HG03139 (cell line): ENCODE results near the gene AP1AR.
"Not testable (repeated sequence)": the region's sequence is repeated elsewhere in the genome, so short reads cannot be mapped to it uniquely, and the experiment has no call there.

Source experiments
- ATAC-seq: cut with Tn5 transposase; IDR thresholded peaks from one replicate; pipeline ENCODE4 v1.9.1; 2021; ENCODE audit not compliant: unreplicated experiment

AP1AR gene

GRCh38 chr4:112277705-112278448 is 46.3 kb downstream of the AP1AR start:
- ATAC-seq: no peak

- ATAC-seq: peak; percentile 41
These were observed 47.7 kb downstream of the AP1AR start for GRCh38 chr4:112279025-112279881.

DNA sequence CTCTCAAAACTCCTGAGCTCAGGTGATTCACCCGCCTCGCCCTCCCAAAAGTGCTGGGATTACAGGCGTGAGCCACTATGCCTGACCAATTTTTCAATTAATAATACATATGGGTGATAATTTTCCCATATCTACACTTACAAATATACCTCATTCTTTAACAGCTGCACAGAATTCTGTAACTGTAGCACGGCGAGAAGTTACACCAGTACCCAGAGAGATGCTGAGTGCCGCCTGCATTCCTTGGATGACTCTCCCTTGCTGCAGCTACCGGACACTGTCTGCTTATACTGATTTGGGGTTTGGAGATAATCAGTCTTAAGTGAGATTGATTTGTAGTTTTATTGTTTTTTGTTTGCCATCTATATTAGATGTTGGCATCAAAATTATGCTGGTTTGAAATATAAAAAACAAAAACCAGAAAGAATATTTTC is 48.3 kb downstream of the AP1AR start:
- ATAC-seq: no peak

DNA sequence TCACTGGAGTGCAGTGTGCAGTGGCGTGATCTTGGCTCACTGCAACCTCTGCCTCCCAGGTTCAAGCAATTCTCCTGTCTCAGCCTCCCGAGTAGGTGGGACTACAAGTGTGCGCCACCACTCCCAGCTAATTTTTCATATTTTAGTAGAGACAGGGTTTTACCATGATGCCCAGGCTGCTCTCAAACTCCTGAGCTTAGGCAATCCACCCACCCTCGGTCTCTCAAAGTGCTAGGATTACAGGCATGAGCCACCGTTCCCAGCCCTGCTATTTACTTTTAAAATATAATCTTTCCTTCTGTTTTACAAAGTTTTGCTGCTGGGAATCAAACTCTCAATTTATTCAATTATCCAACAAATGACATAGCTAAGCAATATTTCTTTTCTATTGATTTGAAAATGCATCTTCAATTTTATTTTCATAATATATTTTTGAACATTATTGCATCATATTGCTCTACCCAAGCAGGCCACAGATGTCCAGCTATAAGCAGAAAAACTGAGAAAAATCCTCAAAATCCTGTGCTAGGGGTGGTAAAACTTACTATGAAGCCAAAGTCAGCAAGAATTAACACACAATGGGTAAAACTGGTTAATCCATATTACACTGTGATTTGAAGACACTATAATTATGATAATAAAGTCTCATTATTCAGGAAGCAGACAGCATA is 48.9 kb downstream of the AP1AR start:
- ATAC-seq: no peak

DNA sequence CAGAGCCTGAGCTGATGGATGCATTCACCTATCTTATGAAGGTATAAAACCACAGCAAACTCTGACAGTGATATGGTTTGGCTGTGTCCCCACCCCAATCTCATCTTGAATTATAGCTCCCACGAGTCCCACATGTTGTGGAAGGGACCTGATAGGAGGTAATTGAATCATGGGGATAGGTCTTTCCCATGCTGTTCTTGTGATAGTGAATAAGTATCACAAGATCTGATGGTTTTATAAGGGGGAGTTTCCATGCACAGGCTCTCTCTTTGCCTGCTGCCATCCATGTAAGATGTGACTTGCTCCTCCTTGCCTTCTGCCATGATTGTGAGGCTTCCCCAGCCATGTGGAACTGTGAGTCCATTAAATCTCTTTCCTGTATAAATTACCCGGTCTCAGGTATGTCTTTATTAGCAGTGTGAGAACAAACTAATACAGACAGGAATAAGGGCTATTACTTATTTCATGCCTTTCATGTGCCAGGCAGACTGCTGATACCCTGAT is 50.4 kb downstream of the AP1AR start:
- ATAC-seq: not testable (repeated sequence)

GRCh38 chr4:112282860-112283667 is 51.5 kb downstream of the AP1AR start:
- no peak for ATAC-seq

- ATAC-seq: no peak
These were observed 52.6 kb downstream of the AP1AR start for GRCh38 chr4:112284166-112284565.

DNA sequence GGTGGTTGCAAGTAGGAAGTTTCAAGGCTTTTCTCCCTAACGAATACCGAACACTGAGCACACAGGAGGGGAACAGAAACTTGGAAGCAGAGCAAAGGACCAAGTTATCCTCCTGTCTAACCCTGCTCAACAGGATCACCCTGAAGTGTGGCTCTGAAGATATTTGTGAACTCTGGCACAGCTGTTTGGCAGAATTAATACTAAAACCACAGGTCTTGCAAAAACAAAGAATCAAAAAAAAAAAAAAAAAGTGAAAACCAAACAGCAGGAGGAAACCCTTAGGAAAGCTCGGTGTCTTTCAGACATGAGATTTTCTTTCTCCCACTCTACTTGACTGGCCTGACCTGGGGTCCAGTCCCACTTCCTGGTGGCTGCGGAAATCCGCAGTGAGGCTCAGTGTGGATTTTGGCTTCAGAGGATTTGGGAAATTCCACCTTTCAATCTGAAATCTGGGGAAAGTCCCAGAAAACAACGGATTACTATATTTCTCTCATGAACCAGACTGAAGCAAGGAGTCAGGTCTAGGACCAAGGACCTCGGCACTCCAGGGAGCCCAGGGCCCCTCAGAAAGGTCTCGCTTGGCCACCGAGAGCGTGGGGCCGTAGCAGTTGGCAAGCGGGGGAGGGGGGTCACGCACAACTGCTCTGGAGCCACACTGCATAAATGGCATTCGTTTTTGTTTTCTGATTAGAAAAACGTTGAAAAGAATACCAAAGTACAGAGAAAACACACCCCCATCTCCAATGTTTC is 53.2 kb downstream of the AP1AR start:
- ATAC-seq: no peak

- ATAC-seq: peak; percentile 33
These were observed 55.8 kb downstream of the AP1AR start for GRCh38 chr4:112287258-112287989.

- peak; percentile 22 for ATAC-seq
These were observed 56.9 kb downstream of the AP1AR start for GRCh38 chr4:112288455-112288854.

DNA sequence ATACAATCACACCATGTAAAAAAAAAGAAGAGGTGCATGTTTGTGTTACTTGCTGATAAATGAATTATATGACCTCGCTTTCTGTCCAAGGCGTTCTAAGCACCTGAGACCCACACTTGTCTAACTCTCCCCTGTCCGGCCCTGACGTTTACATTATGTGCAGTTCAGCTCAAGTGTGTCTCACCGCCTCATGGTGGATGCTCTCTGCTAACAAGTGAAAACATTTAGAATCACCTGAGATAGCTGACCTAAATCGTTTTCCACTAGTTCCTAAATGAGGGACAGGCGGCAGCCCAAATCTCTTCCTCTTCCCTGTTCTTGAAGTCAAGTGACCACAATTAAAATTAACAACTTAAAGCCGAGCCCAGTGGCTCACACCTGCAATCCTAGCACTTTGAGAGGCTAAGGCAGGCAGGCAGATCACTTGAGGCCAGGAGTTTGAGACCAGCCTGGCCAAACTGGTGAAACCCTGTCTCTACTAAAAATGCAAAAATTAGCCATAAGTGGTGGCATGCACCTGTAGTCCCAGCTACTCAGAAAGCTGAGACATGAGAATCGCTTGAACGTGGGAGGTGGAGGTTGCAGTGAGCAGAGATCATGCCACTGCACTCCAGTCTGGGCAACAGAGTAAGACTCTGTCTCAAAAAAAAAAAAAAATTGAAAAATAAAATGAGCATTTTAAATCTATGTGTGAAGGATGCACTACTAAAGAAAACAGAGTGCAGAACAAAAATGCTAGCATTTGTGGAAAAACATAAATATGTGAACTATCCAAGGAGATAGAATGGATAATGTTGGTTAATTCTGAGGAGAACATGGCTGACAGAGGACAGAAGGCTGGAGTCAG is 58.0 kb downstream of the AP1AR start:
- ATAC-seq: no peak

DNA sequence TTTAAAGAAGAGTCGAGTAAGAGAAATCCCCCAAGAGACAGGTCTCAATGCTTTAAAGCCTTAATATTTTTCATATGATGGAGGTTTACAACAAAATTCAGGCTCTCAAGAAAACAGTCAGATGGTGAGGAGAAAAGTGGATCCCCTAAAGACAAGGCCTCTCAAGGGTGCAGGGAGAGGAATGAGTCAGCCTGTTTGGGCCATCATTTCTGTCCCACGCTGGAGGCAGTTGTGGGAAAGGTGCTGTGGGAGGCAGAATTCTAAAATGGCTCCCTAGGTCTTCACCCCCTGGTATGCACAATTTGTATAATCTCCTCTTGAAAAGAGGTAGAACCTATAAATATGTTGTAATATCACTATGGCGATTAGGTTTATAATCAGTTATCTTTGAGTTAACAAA is 58.8 kb downstream of the AP1AR start:
- no peak for ATAC-seq

GRCh38 chr4:112296949-112297880 is 65.6 kb downstream of the AP1AR start, which contains the start of gene ALPK1:
Gene ALPK1 (plus strand): TSS chr4:112297369.
- peak; percentile 78 for ATAC-seq

DNA sequence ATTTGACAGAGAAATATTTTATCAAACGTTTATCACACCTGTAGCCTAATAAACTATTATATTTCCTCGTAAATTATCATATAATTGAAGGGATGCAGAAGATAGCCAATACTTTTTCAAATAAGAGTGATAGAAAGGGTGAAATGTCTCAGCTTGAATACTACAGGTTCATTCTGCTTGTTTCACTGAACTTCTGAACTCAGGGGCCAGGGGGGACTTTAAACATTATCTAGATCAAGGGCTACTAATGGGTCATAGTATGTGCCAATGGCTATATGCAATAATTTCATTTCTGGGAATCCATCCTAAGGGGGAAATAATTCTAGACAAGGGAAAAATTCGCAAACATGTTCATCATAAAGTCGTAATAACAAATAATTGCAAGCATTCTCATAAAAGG is 68.1 kb downstream of the AP1AR start:
- no peak for ATAC-seq

GRCh38 chr4:112302320-112303274 is 71.0 kb downstream of the AP1AR start:
- no peak for ATAC-seq

GRCh38 chr4:112305477-112305876 is 73.9 kb downstream of the AP1AR start:
- not testable (repeated sequence) for ATAC-seq
